GM23338 (cell line): ENCODE measurements around the gene RALY. TPM values are rescaled to one million over a fixed set of nuclear protein-coding genes. Genes with fewer than 3 reads are reported as not detected.

Source experiments
- ATAC-seq: fragments of 200-7000 bp; cut with Tn5 transposase; 3 replicates; pipeline ENCODE4 v1.9.1; 2020
- DNase-seq: peaks from one replicate; pipeline ENCODE4 v3.0.0-alpha.2; 2015; ENCODE audit warnings: low spot score
- H2AFZ ChIP-seq: fragments of 200-600 bp; sonication (generic); 2 replicates; pipeline ENCODE4 v1.8.0; 2016; ENCODE audit warnings: antibody characterized with exemption, mild to moderate bottlenecking, moderate library complexity
- H3F3A ChIP-seq: fragments of 200-600 bp; sonication (generic); replicated peaks from 2 replicates; pipeline ENCODE4 v1.8.0; 2017; ENCODE audit warnings: antibody characterized with exemption, mixed run types, low read depth
- H3K27ac ChIP-seq: fragments of 200-600 bp; sonication (generic); 2 replicates; pipeline ENCODE4 v1.6.1; 2016; ENCODE audit warnings: low read depth
- H3K27me3 ChIP-seq: fragments of 200-600 bp; sonication (generic); 2 replicates; pipeline ENCODE4 v1.8.0; 2016; ENCODE audit warnings: mild to moderate bottlenecking, mixed run types, moderate library complexity; ENCODE audit not compliant: insufficient read depth
- H3K36me3 ChIP-seq: fragments of 200-600 bp; sonication (generic); 2 replicates; pipeline ENCODE4 v1.8.0; 2016; ENCODE audit warnings: mild to moderate bottlenecking; ENCODE audit not compliant: insufficient read depth
- H3K4me1 ChIP-seq: fragments of 200-600 bp; sonication (generic); 2 replicates; pipeline ENCODE4 v1.8.0; 2016; ENCODE audit warnings: mild to moderate bottlenecking, moderate library complexity; ENCODE audit not compliant: insufficient read depth
- H3K4me2 ChIP-seq: fragments of 200-600 bp; sonication (generic); 2 replicates; pipeline ENCODE4 v1.7.1; 2017; ENCODE audit warnings: mixed run types
- H3K4me3 ChIP-seq: fragments of 200-600 bp; sonication (generic); 2 replicates; pipeline ENCODE4 v1.6.1; 2016; ENCODE audit warnings: mixed run types
- H3K79me2 ChIP-seq: fragments of 200-600 bp; sonication (generic); replicated peaks from 2 replicates; pipeline ENCODE4 v1.8.0; 2017; ENCODE audit warnings: mild to moderate bottlenecking; ENCODE audit not compliant: insufficient read depth
- H3K9me2 ChIP-seq: fragments of 200-600 bp; sonication (generic); 2 replicates; pipeline ENCODE4 v1.8.0; 2017; ENCODE audit not compliant: insufficient read depth
- H4K20me1 ChIP-seq: fragments of 200-600 bp; sonication (generic); replicated peaks from 2 replicates; pipeline ENCODE4 v1.8.0; 2017; ENCODE audit warnings: mild to moderate bottlenecking; ENCODE audit not compliant: insufficient read depth
- H3K27ac Mint-ChIP-seq: 2 replicates; pipeline ENCODE4 v1.8.0; 2020; ENCODE audit warnings: inconsistent platforms, mild to moderate bottlenecking, moderate library complexity, mixed read lengths
- H3K27me3 Mint-ChIP-seq: 3 replicates; pipeline ENCODE4 v1.8.0; 2022; ENCODE audit warnings: low read depth, mild to moderate bottlenecking, moderate library complexity, mixed read lengths, inconsistent platforms; ENCODE audit not compliant: insufficient read depth, poor library complexity
- H3K36me3 Mint-ChIP-seq: 3 replicates; pipeline ENCODE4 v1.8.0; 2021; ENCODE audit warnings: low read depth, mild to moderate bottlenecking, inconsistent platforms, moderate library complexity, mixed read lengths
- H3K4me1 Mint-ChIP-seq: 3 replicates; pipeline ENCODE4 v1.8.0; 2020; ENCODE audit warnings: mild to moderate bottlenecking, inconsistent platforms, mixed read lengths
- H3K4me3 Mint-ChIP-seq: 3 replicates; pipeline ENCODE4 v1.8.0; 2021; ENCODE audit warnings: moderate library complexity, mild to moderate bottlenecking, inconsistent platforms, mixed read lengths
- H3K9me3 Mint-ChIP-seq: 3 replicates; pipeline ENCODE4 v1.8.0; 2020; ENCODE audit warnings: moderate library complexity, mild to moderate bottlenecking, inconsistent platforms, mixed read lengths
- CREB1 ChIP-seq: fragments of 250-450 bp; sonication (Bioruptor Pico); IDR thresholded peaks from 2 replicates; pipeline ENCODE4 v1.5.0; 2020; ENCODE audit warnings: low read depth, mild to moderate bottlenecking, moderate library complexity
- ETS1 ChIP-seq: IDR thresholded peaks from 2 replicates; pipeline ENCODE4 v1.6.1; 2016; ENCODE audit warnings: antibody characterized with exemption
- EZH2 ChIP-seq: fragments of 200-600 bp; sonication (generic); IDR thresholded peaks from one replicate; pipeline ENCODE4 v1.8.0; 2017; ENCODE audit warnings: antibody characterized with exemption, mild to moderate bottlenecking, low read depth; ENCODE audit not compliant: unreplicated experiment
- EZH2phosphoT487 ChIP-seq: fragments of 200-600 bp; sonication (generic); IDR thresholded peaks from one replicate; pipeline ENCODE4 v1.8.1; 2018; ENCODE audit warnings: antibody characterized with exemption; ENCODE audit not compliant: unreplicated experiment
- JUNB ChIP-seq: IDR thresholded peaks from one replicate; pipeline ENCODE4 v1.6.1; 2016; ENCODE audit warnings: antibody characterized with exemption; ENCODE audit not compliant: unreplicated experiment
- POLR2AphosphoS5 ChIP-seq: IDR thresholded peaks from 2 replicates; pipeline ENCODE4 v1.6.1; 2016; ENCODE audit warnings: antibody characterized with exemption, low read depth
- REST ChIP-seq: IDR thresholded peaks from one replicate; pipeline ENCODE4 v1.6.1; 2018; ENCODE audit warnings: antibody characterized with exemption; ENCODE audit not compliant: unreplicated experiment
- STAT1 ChIP-seq: IDR thresholded peaks from one replicate; pipeline ENCODE4 v1.6.1; 2016; ENCODE audit warnings: antibody characterized with exemption; ENCODE audit not compliant: unreplicated experiment
- ZNF331 ChIP-seq: fragments of 250-450 bp; sonication (Bioruptor Pico); IDR thresholded peaks from 2 replicates; pipeline ENCODE4 v1.5.0; 2020; ENCODE audit warnings: low read depth, mild to moderate bottlenecking, moderate library complexity
- ZNF462 ChIP-seq: fragments of 250-450 bp; sonication (Bioruptor Pico); IDR thresholded peaks from 2 replicates; pipeline ENCODE4 v1.5.0; 2020; ENCODE audit warnings: mild to moderate bottlenecking, moderate library complexity
- polyA plus RNA-seq: library from polyadenylated mRNA; unstranded; fragments of >200 nt; fragmentation: Nextera tagmentation; extraction: Ambion mirVana; gene quantifications from 2 replicates; pipeline ENCODE4 v1.2.1, GENCODE V29; 2016
- total RNA-seq: library from RNA; depleted of rRNA; stranded (reverse); fragments of >200 nt; shearing (Covaris generic); gene quantifications from 2 replicates; pipeline ENCODE4 v1.2.3, GENCODE V29; 2014

RALY gene
- total and polyA plus RNA-seq, 2 experiments from 2014 or later = 144 to 167 TPM

GRCh38 chr20:34115232-34115631, 121.5 kb downstream of the RALY start:
- H3F3A ChIP-seq = no peaks in the 10 kb centered on the region; the same call in 1 of the 2 replicates
- Mint-ChIP-seq H3K4me3 (no peak overlapping the region), H3K27ac (no peak overlapping the region), H3K36me3 (peaks cover 11% of the 10 kb centered on the region), H3K4me1 (peaks cover 7% of the 10 kb centered on the region; the same call in 2 of the 3 replicates), H3K9me3 (no peaks in the 10 kb centered on the region), H3K27me3 (peaks cover 17% of the 10 kb centered on the region)
- no peak overlapping the region for H3K4me3 ChIP-seq
- no peaks in the 10 kb centered on the region for H3K27me3 ChIP-seq
- H3K4me2 ChIP-seq = no peak overlapping the region
- H3K9me2 ChIP-seq = no peaks in the 10 kb centered on the region
- H4K20me1 ChIP-seq = peaks cover 8% of the 10 kb centered on the region
- H2AFZ ChIP-seq = no peak overlapping the region
- peaks cover 6% of the 10 kb centered on the region for H3K4me1 ChIP-seq
- DNase-seq (no peak), ATAC-seq (no peak)
- H3K27ac ChIP-seq = no peak overlapping the region
- no peaks in the 10 kb centered on the region for H3K36me3 ChIP-seq
- TF ChIP-seq ETS1 (no peak), EZH2phosphoT487 (no peak), EZH2 (no peak), JUNB (no peak), ZNF462 (CRISPR knock-in tag) (no peak), CREB1 (CRISPR knock-in tag) (no peak), STAT1 (no peak), REST (no peak), ZNF331 (CRISPR knock-in tag) (no peak), POLR2AphosphoS5 (no peak)
- H3K79me2 ChIP-seq = peaks cover 17% of the 10 kb centered on the region
